GM12878 (cell line): ENCODE data around the gene LEFTY1. TPM values are rescaled to one million over a fixed set of nuclear protein-coding genes. Genes with fewer than 3 reads are reported as not detected.
"Not testable (repeated sequence)": the region's sequence is repeated elsewhere in the genome, so short reads cannot be mapped to it uniquely, and the experiment has no call there.

Source experiments
- ATAC-seq: fragments of 200-7000 bp; cut with Tn5 transposase; 3 replicates; pipeline ENCODE4 v1.9.1; 2020; ENCODE audit warnings: mild to moderate bottlenecking, moderate library complexity
- BruUV-seq: library from RNA; stranded (reverse); fragments of 400-500 nt; replicated peaks from 2 replicates; lab custom pipeline; 2021; lab: Mats Ljungman, UMichigan
- CTCF ChIA-PET: fragments of 300-600 bp; sonication (Branson Sonifier 250); formaldehyde crosslinking; extraction: SDS; loops from one replicate; lab custom pipeline; 2021; ENCODE audit warnings: inconsistent platforms; lab: Yijun Ruan, JAX
- POLR2A ChIA-PET: fragments of 350-600 bp; formaldehyde crosslinking; extraction: SDS; loops from one replicate; lab custom pipeline; 2021; ENCODE audit warnings: inconsistent platforms; lab: Charles Lee
- RAD21 ChIA-PET: fragments of 300-600 bp; sonication (Branson Sonifier 250); formaldehyde crosslinking; loops from one replicate; lab custom pipeline; 2023; ENCODE audit warnings: antibody characterized with exemption; ENCODE audit not compliant: unreplicated experiment; lab: Charles Lee
- SMC1A ChIA-PET: fragments of 300-600 bp; sonication (Branson Sonifier 250); formaldehyde crosslinking; loops from one replicate; lab custom pipeline; 2023; ENCODE audit not compliant: unreplicated experiment, uncharacterized antibody; lab: Charles Lee
- DNase-seq: peaks from one replicate; pipeline ENCODE4 v3.0.0-alpha.2; 2011; ENCODE audit warnings: low read depth, low spot score
- FAIRE-seq: peaks from 3 replicates; lab custom pipeline; 2011; peaks lifted over from hg19 to GRCh38; lab: Jason Lieb, UNC
- H2AFZ ChIP-seq: 2 replicates; pipeline ENCODE4 v1.6.0; 2011; ENCODE audit warnings: low read depth, low read length, control low read depth; ENCODE audit not compliant: control insufficient read depth
- H3K27ac ChIP-seq: 2 replicates; pipeline ENCODE4 v1.5.1; 2011; ENCODE audit warnings: control low read depth; ENCODE audit not compliant: control insufficient read depth, insufficient read depth
- H3K27me3 ChIP-seq, 2 experiments: replicated peaks in 1 of 2; 2 replicates each; pipeline versions ENCODE4 v1.6.0 to v1.6.1; 2011; ENCODE audit warnings: low read length in 1 of 2; ENCODE audit not compliant: control insufficient read depth in 2 of 2, insufficient read depth in 2 of 2
- H3K36me3 ChIP-seq, 2 experiments: 2 replicates each; pipeline ENCODE4 v1.5.1; 2011; ENCODE audit warnings: low read length in 1 of 2; ENCODE audit not compliant: control insufficient read depth in 2 of 2, insufficient read depth in 2 of 2
- H3K4me1 ChIP-seq: 2 replicates; pipeline ENCODE4 v1.6.1; 2011; ENCODE audit warnings: mild to moderate bottlenecking, low read length, moderate library complexity, mixed read lengths; ENCODE audit not compliant: control insufficient read depth, insufficient read depth
- H3K4me2 ChIP-seq: 2 replicates; pipeline ENCODE4 v1.6.0; 2011; ENCODE audit warnings: control low read depth; ENCODE audit not compliant: control insufficient read depth, insufficient read depth
- H3K4me3 ChIP-seq: fragments of 200-600 bp; sonication (generic); 2 replicates; pipeline ENCODE4 v1.5.1; 2016
- H3K79me2 ChIP-seq: 2 replicates; pipeline ENCODE4 v1.6.0; 2011; ENCODE audit warnings: low read length; ENCODE audit not compliant: control insufficient read depth, insufficient read depth
- H3K9ac ChIP-seq: 2 replicates; pipeline ENCODE4 v1.8.0; 2011; ENCODE audit warnings: low read length, control low read depth, mixed read lengths; ENCODE audit not compliant: control insufficient read depth, insufficient read depth
- H3K9me3 ChIP-seq: replicated peaks from 3 replicates; pipeline ENCODE4 v1.5.1; 2011; ENCODE audit warnings: mild to moderate bottlenecking, low read length; ENCODE audit not compliant: control insufficient read depth, insufficient read depth
- H4K20me1 ChIP-seq: 2 replicates; pipeline ENCODE4 v1.6.0; 2011; ENCODE audit not compliant: control insufficient read depth, insufficient read depth
- BHLHE40 ChIP-seq, 2 experiments: fragments of 450-650 bp in 1 of 2; IDR thresholded peaks; 2 replicates each; pipeline ENCODE4 v1.6.1; 2011 to 2017; ENCODE audit warnings: low read depth in 2 of 2, borderline replicate concordance in 1 of 2, improper control_type of control experiment in 1 of 2, low read length in 1 of 2, mild to moderate bottlenecking in 1 of 2
- BMI1 ChIP-seq: fragments of 450-650 bp; IDR thresholded peaks from 2 replicates; pipeline ENCODE4 v1.6.1; 2016; ENCODE audit warnings: mild to moderate bottlenecking, moderate library complexity, borderline replicate concordance
- EP300 ChIP-seq, 2 experiments: fragments of 150-350 bp in 1 of 2; IDR thresholded peaks; 2 replicates each; pipeline ENCODE4 v1.6.1; 2011 to 2012; ENCODE audit warnings: low read depth in 2 of 2, low read length in 2 of 2, borderline replicate concordance in 1 of 2, improper control_type of control experiment in 1 of 2, inconsistent platforms in 1 of 2; ENCODE audit not compliant: control insufficient read depth in 1 of 2
- LARP7 ChIP-seq: fragments of 450-650 bp; IDR thresholded peaks from 2 replicates; pipeline ENCODE4 v1.6.1; 2017; ENCODE audit warnings: mild to moderate bottlenecking
- STAT1 ChIP-seq: fragments of 450-650 bp; conservative IDR thresholded peaks from 2 replicates; pipeline ENCODE4 v1.6.1; 2014; ENCODE audit warnings: antibody characterized with exemption, mild to moderate bottlenecking
- WGBS: methylation state at CpG from one replicate; pipeline ENCODE4 v1.1.6; 2016; ENCODE audit warnings: low lambda C conversion rate; ENCODE audit not compliant: insufficient replicate concordance, insufficient coverage; ENCODE audit errors: missing lambda C conversion rate; 5-methylcytosine and 5-hydroxymethylcytosine counted together
- in situ Hi-C: fragments of 300-500 bp; cut with MboI; formaldehyde crosslinking; loops from 9 replicates; pipeline ENCODE4 v1.14.3; 2018; ENCODE audit warnings: mixed read lengths
- intact Hi-C: fragments of 100-400 bp; cut with micrococcal nuclease; formaldehyde crosslinking; loops from one replicate; pipeline ENCODE4 v1.14.2; 2022; ENCODE audit not compliant: unreplicated experiment
- polyA plus RNA-seq, 11 experiments: library from polyadenylated mRNA; depleted of rRNA in 4 of 11; unstranded in 6 of 11; stranded (reverse) in 5 of 11; fragments of >200 nt; fragmentation: Nextera tagmentation in 4 of 11; fragmentation: Illumina TruSeq in 1 of 11; extraction: Ambion mirVana in 4 of 11; extraction: Trizol in 1 of 11; gene quantifications; 1 replicate in 1 of 11; 2 replicates in 10 of 11; pipeline versions ENCODE4 v1.2.1 to v1.2.3, GENCODE V29; 2011 to 2016; ENCODE audit warnings: inconsistent platforms in 2 of 11, missing spikeins in 2 of 11, low read depth in 1 of 11
- total RNA-seq, 4 experiments: library from RNA; depleted of rRNA in 3 of 4; stranded (reverse); fragments of >200 nt in 3 of 4; fragmentation: Illumina TruSeq in 1 of 4; extraction: Trizol in 1 of 4; gene quantifications; 2 replicates each; pipeline versions ENCODE4 v1.2.1 to v1.2.3, GENCODE V29; 2013 to 2021
- TF ChIP-seq, protein P1 (sequence below): fragments of 450-650 bp; conservative IDR thresholded peaks from 2 replicates; pipeline ENCODE4 v1.6.1; 2017; ENCODE audit warnings: mild to moderate bottlenecking, moderate library complexity
- TF ChIP-seq, protein P2 (sequence below): IDR thresholded peaks from 2 replicates; pipeline ENCODE4 v1.6.1; 2012; ENCODE audit warnings: mild to moderate bottlenecking, low read depth, low read length
- TF ChIP-seq, protein P3 (sequence below): IDR thresholded peaks from 2 replicates; pipeline ENCODE4 v1.6.1; 2011; ENCODE audit warnings: low read depth, low read length, improper control_type of control experiment, borderline replicate concordance
- TF ChIP-seq, protein P4 (sequence below): IDR thresholded peaks from 2 replicates; pipeline ENCODE4 v1.6.1; 2012; ENCODE audit warnings: low read depth, low read length, improper control_type of control experiment

The LEFTY1 gene
- total and polyA plus RNA-seq, 10 of the 15 experiments (the other 5 are each of a cell fraction or from before 2014, with no cell fraction given), result 0.06 TPM; not detected in 8

DNA sequence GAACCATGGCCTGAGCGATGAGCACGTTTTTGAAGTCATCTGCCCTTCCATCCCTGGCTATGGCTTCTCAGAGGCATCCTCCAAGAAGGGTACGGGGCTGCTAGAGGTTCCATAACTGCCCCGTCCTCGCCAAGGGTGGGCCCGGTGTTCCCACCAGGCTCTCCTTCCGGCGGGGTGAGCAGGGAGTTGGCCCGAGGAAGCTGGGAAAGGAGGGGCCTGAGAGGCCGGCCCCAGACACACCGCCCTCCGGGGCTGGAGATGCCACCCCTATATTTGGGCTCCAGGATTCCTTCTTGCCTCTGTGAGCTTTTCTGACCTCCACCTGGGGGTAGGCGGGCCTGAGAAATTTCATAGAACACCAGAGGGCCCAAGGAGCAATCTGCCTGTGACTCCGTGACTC, 50.2 kb downstream of the LEFTY1 start:
- ChIA-PET RAD21 (no interaction called here), POLR2A (interaction anchor here (0.6 kb wide), 1 partner anchor 148 kb away, joined by 3 read pairs; no protein-coding TSS in a partner anchor), CTCF (interaction anchor here (1.1 kb wide), 1 partner anchor 60 kb away, joined by 3 read pairs; no protein-coding TSS in a partner anchor), SMC1A (no interaction called here)
- no peaks in the 10 kb centered on the region for H3K79me2 ChIP-seq
- H3K4me3 ChIP-seq, result no peak overlapping the region
- no TSS peak for BruUV-seq
- ATAC-seq (no peak), FAIRE-seq (no peak), DNase-seq (no peak)
- H3K4me2 ChIP-seq, result no peak overlapping the region
- WGBS, result 68% methylated on average over 14 of the region's 14 CpGs
- H4K20me1 ChIP-seq, result no peaks in the 10 kb centered on the region
- H2AFZ ChIP-seq, result no peak overlapping the region
- no peaks in the 10 kb centered on the region for H3K9me3 ChIP-seq
- H3K4me1 ChIP-seq, result no peaks in the 10 kb centered on the region
- H3K36me3 ChIP-seq, result no peaks in the 10 kb centered on the region
- H3K9ac ChIP-seq, result no peak overlapping the region
- H3K27me3 ChIP-seq, result no peaks in the 10 kb centered on the region
- no peak overlapping the region for H3K27ac ChIP-seq
- in situ Hi-C loops, result no loop called here
- TF ChIP-seq, protein P1, sequence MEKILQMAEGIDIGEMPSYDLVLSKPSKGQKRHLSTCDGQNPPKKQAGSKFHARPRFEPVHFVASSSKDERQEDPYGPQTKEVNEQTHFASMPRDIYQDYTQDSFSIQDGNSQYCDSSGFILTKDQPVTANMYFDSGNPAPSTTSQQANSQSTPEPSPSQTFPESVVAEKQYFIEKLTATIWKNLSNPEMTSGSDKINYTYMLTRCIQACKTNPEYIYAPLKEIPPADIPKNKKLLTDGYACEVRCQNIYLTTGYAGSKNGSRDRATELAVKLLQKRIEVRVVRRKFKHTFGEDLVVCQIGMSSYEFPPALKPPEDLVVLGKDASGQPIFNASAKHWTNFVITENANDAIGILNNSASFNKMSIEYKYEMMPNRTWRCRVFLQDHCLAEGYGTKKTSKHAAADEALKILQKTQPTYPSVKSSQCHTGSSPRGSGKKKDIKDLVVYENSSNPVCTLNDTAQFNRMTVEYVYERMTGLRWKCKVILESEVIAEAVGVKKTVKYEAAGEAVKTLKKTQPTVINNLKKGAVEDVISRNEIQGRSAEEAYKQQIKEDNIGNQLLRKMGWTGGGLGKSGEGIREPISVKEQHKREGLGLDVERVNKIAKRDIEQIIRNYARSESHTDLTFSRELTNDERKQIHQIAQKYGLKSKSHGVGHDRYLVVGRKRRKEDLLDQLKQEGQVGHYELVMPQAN, result no peak
- TF ChIP-seq EP300 (IDR thresholded peaks at IDR 0.05; ENCODE audit: borderline replicate concordance in 1 of 2, control insufficient read depth in 1 of 2, low read depth in 2 of 2, low read length in 2 of 2), result no peak
- TF ChIP-seq BHLHE40 (IDR thresholded peaks at IDR 0.05; ENCODE audit: borderline replicate concordance in 1 of 2, low read depth in 2 of 2, low read length in 1 of 2), result no peak
- TF ChIP-seq LARP7, result no peak
- no peak for TF ChIP-seq STAT1
- no peak for TF ChIP-seq BMI1
- TF ChIP-seq, protein P2, sequence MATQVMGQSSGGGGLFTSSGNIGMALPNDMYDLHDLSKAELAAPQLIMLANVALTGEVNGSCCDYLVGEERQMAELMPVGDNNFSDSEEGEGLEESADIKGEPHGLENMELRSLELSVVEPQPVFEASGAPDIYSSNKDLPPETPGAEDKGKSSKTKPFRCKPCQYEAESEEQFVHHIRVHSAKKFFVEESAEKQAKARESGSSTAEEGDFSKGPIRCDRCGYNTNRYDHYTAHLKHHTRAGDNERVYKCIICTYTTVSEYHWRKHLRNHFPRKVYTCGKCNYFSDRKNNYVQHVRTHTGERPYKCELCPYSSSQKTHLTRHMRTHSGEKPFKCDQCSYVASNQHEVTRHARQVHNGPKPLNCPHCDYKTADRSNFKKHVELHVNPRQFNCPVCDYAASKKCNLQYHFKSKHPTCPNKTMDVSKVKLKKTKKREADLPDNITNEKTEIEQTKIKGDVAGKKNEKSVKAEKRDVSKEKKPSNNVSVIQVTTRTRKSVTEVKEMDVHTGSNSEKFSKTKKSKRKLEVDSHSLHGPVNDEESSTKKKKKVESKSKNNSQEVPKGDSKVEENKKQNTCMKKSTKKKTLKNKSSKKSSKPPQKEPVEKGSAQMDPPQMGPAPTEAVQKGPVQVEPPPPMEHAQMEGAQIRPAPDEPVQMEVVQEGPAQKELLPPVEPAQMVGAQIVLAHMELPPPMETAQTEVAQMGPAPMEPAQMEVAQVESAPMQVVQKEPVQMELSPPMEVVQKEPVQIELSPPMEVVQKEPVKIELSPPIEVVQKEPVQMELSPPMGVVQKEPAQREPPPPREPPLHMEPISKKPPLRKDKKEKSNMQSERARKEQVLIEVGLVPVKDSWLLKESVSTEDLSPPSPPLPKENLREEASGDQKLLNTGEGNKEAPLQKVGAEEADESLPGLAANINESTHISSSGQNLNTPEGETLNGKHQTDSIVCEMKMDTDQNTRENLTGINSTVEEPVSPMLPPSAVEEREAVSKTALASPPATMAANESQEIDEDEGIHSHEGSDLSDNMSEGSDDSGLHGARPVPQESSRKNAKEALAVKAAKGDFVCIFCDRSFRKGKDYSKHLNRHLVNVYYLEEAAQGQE, result no peak
- TF ChIP-seq, protein P3, sequence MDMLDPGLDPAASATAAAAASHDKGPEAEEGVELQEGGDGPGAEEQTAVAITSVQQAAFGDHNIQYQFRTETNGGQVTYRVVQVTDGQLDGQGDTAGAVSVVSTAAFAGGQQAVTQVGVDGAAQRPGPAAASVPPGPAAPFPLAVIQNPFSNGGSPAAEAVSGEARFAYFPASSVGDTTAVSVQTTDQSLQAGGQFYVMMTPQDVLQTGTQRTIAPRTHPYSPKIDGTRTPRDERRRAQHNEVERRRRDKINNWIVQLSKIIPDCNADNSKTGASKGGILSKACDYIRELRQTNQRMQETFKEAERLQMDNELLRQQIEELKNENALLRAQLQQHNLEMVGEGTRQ, result no peak
- TF ChIP-seq, protein P4, sequence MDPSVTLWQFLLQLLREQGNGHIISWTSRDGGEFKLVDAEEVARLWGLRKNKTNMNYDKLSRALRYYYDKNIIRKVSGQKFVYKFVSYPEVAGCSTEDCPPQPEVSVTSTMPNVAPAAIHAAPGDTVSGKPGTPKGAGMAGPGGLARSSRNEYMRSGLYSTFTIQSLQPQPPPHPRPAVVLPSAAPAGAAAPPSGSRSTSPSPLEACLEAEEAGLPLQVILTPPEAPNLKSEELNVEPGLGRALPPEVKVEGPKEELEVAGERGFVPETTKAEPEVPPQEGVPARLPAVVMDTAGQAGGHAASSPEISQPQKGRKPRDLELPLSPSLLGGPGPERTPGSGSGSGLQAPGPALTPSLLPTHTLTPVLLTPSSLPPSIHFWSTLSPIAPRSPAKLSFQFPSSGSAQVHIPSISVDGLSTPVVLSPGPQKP, result no peak
- TF ChIP-seq, all 136 proteins: peak for 0
- intact Hi-C loops, result no loop called here

DNA sequence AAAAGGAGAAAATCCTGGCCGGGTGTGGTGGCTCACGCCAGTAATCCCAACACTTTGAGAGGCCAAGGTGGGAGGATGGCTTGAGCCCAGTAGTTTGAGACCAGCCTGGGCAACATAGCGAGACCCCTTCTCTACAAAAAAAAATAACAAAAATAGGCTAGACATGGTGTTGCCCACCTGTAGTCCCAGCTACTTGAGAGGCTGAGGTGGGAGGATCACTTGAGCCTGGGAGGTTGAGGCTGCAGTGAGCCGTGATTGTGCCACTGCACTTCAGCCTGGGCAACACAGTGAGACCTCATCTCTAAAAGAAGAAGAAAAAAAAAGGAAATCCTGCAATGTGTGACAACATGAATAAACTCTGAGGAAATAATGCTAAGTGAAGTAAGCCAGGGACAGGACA, 52.6 kb downstream of the LEFTY1 start:
- RAD21 ChIA-PET, H4K20me1 ChIP-seq, H3K9ac ChIP-seq, H3K4me3 ChIP-seq, SMC1A ChIA-PET, H3K4me2 ChIP-seq, H3K27ac ChIP-seq, in situ Hi-C loops, DNase-seq, H3K4me1 ChIP-seq, H3K36me3 ChIP-seq, ATAC-seq, H3K27me3 ChIP-seq, intact Hi-C loops, H2AFZ ChIP-seq, FAIRE-seq, CTCF ChIA-PET, H3K9me3 ChIP-seq, H3K79me2 ChIP-seq, BruUV-seq, POLR2A ChIA-PET: not testable (repeated sequence)
- WGBS, result 87% methylated on average over 4 of the region's 4 CpGs
